GM18867 (cell line): ENCODE results near the gene LHB.
"Not testable (repeated sequence)": the region's sequence is repeated elsewhere in the genome, so short reads cannot be mapped to it uniquely, and the experiment has no call there.

ENCODE experiments used
- ATAC-seq: cut with Tn5 transposase; IDR thresholded peaks from one replicate; pipeline ENCODE4 v1.9.1; 2021; ENCODE audit warnings: mild to moderate bottlenecking, moderate library complexity; ENCODE audit not compliant: unreplicated experiment

LHB gene

GRCh38 chr19:49038557-49039276, 21.8 kb upstream of the LHB start:
- not testable (repeated sequence) for ATAC-seq

GRCh38 chr19:49038111-49038510, 21.2 kb upstream of the LHB start:
- not testable (repeated sequence) for ATAC-seq

- not testable (repeated sequence) for ATAC-seq
Observed at GRCh38 chr19:49036815-49037214, 19.9 kb upstream of the LHB start, which contains the start of gene CGB1. Gene CGB1, minus strand, starts transcription at chr19:49036895. Its CDS starts 184 bp downstream, at chr19:49036711.

- not testable (repeated sequence) for ATAC-seq
Observed at GRCh38 chr19:49031642-49032301, 14.9 kb upstream of the LHB start, which contains the start of gene CGB2. Gene CGB2, plus strand, starts transcription at chr19:49031890. Its CDS starts 206 bp downstream, at chr19:49032096.

- not testable (repeated sequence) for ATAC-seq
Observed at GRCh38 chr19:49030323-49030722, 13.4 kb upstream of the LHB start.

GRCh38 chr19:49029749-49030148, 12.9 kb upstream of the LHB start:
- ATAC-seq = not testable (repeated sequence)

GRCh38 chr19:49028686-49029085, 11.8 kb upstream of the LHB start:
- ATAC-seq = not testable (repeated sequence)

GRCh38 chr19:49025599-49025998, 8.7 kb upstream of the LHB start:
- ATAC-seq = not testable (repeated sequence)

- ATAC-seq = not testable (repeated sequence)
Observed at GRCh38 chr19:49025088-49025487, 8.2 kb upstream of the LHB start.

GRCh38 chr19:49024233-49024632, 7.3 kb upstream of the LHB start, which contains the start of gene CGB3:
Gene CGB3, minus strand, starts transcription at chr19:49024333. Its CDS starts 362 bp downstream, at chr19:49023971.
- ATAC-seq = not testable (repeated sequence)

- no peak for ATAC-seq
Observed at GRCh38 chr19:49022116-49022515, 5.2 kb upstream of the LHB start.

GRCh38 chr19:49020931-49021895, 4.3 kb upstream of the LHB start:
- ATAC-seq = no peak

- no peak for ATAC-seq
Observed at GRCh38 chr19:49020342-49020741, 3.5 kb upstream of the LHB start.

- ATAC-seq = no peak
Observed at GRCh38 chr19:49019242-49019932, 2.5 kb upstream of the LHB start.

- ATAC-seq = not testable (repeated sequence)
Observed at GRCh38 chr19:49018388-49019241, 1.7 kb upstream of the LHB start.

GRCh38 chr19:49017666-49018351, 918 bp upstream of the LHB start:
- no peak for ATAC-seq

- no peak for ATAC-seq
Observed at GRCh38 chr19:49016067-49016839, 638 bp downstream of the LHB start.

GRCh38 chr19:49014870-49015255, 2.0 kb downstream of the LHB start:
- ATAC-seq = no peak
